Loucy (cell line): ENCODE measurements around the gene USP2.

Source experiments
- EZH2phosphoT487 ChIP-seq: fragments of 200-600 bp; IDR thresholded peaks from 2 replicates; pipeline ENCODE4 v1.6.1; 2018; ENCODE audit warnings: antibody characterized with exemption, mild to moderate bottlenecking, moderate library complexity, borderline replicate concordance
- TF ChIP-seq, protein P1 (sequence below): fragments of 200-600 bp; sonication (generic); conservative IDR thresholded peaks from 2 replicates; pipeline ENCODE4 v1.5.1; 2014; ENCODE audit warnings: mild to moderate bottlenecking, antibody characterized with exemption, low read length

DNA sequence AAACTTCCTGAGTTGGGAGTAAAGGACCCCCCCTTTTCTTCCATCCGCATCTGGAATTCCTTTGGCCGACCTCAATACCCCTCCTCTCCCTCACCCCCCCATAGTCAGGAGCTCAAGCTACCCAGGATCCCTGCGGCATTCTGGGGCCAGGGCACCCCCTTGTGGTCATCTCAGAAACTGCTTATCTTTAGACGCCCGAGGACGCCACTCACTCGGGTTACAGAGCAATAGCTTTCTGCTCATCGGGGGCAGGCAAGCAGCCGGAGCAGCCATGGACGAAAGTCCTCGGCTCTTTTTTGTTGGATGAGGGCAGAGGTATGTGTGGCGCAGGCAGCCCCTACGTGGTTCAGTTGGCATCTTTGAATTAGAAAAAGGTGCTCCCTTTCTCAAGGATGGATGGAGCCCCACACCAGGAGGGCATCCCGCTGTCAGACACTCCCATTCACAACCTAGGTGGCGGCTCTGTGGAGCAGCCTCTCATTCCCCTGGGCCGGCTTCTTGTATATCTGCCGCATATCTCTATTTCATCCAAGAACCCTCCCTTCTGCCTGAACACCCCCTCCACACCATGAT is 43.1 kb downstream of the USP2 start:
- TF ChIP-seq EZH2phosphoT487 = no peak
- TF ChIP-seq, protein P1, sequence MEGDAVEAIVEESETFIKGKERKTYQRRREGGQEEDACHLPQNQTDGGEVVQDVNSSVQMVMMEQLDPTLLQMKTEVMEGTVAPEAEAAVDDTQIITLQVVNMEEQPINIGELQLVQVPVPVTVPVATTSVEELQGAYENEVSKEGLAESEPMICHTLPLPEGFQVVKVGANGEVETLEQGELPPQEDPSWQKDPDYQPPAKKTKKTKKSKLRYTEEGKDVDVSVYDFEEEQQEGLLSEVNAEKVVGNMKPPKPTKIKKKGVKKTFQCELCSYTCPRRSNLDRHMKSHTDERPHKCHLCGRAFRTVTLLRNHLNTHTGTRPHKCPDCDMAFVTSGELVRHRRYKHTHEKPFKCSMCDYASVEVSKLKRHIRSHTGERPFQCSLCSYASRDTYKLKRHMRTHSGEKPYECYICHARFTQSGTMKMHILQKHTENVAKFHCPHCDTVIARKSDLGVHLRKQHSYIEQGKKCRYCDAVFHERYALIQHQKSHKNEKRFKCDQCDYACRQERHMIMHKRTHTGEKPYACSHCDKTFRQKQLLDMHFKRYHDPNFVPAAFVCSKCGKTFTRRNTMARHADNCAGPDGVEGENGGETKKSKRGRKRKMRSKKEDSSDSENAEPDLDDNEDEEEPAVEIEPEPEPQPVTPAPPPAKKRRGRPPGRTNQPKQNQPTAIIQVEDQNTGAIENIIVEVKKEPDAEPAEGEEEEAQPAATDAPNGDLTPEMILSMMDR = peak; percentile 94
